Gastroesophageal sphincter (tissue), 3 donors: ENCODE results near the gene UFM1.

Experiments
- CTCF ChIP-seq, 4 experiments: fragments of 200-600 bp in 2 of 4; fragments of 450-650 bp in 2 of 4; sonication (generic) in 1 of 4; IDR thresholded peaks; one replicate each; pipeline ENCODE4 v1.5.1; 2017 to 2019; ENCODE audit warnings: antibody characterized with exemption in 4 of 4, mild to moderate bottlenecking in 2 of 4, moderate library complexity in 2 of 4
- EP300 ChIP-seq: sonication (generic); formaldehyde crosslinking; IDR thresholded peaks from one replicate; pipeline ENCODE4 v1.6.1; 2017; ENCODE audit warnings: antibody characterized with exemption, mild to moderate bottlenecking
- POLR2A ChIP-seq, 2 donors: fragments of 450-650 bp; IDR thresholded peaks; one replicate each; pipeline ENCODE4 v1.6.1; 2017; ENCODE audit warnings: antibody characterized with exemption in 2 of 2, mild to moderate bottlenecking in 2 of 2, moderate library complexity in 1 of 2
- POLR2AphosphoS5 ChIP-seq: sonication (generic); formaldehyde crosslinking; IDR thresholded peaks from one replicate; pipeline ENCODE4 v1.6.1; 2017; ENCODE audit warnings: antibody characterized with exemption

- TF ChIP-seq CTCF (IDR thresholded peaks at IDR 0.05) (no peak), EP300 (no peak), POLR2A (IDR thresholded peaks at IDR 0.05) (no peak), POLR2AphosphoS5 (no peak)
Observed at GRCh38 chr13:38376546-38376945, 26.9 kb downstream of the UFM1 start.
